Stimulated activated CD4-positive, alpha-beta T cell treated with anti-CD3 and anti-CD28 coated beads, TNF-alpha, amount 100 ng/mL, for 1 hour (primary cell): Measurements from ENCODE around the gene ATAD3B.
"Not testable (repeated sequence)": the region's sequence is repeated elsewhere in the genome, so short reads cannot be mapped to it uniquely, and the experiment has no call there.

Source experiments
- DNase-seq, 3 donors: peaks; one replicate each; pipeline ENCODE4 v3.0.0-alpha.2; 2020; ENCODE audit warnings: low read depth in 3 of 3, low spot score in 1 of 3

The ATAD3B gene

DNA sequence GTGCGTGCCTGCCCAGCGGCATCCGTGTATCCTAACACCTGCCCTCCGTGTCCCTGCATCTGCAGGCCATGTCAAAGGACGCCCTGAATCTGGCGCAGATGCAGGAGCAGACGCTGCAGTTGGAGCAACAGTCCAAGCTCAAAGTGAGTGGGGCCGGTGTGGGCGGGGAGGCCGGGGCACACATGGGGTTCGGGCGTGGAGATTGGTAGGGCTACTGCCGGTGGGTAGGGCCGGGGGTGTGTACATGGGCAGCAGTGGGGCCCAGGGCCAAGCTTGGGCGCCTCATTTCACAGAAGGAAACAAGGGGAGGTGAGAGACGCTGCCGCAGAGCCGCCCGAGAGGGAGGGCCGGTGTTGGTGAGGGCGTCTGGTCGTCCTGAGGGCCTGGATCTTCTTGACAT is 20.9 kb upstream of the ATAD3B start:
- not testable (repeated sequence) for DNase-seq

DNA sequence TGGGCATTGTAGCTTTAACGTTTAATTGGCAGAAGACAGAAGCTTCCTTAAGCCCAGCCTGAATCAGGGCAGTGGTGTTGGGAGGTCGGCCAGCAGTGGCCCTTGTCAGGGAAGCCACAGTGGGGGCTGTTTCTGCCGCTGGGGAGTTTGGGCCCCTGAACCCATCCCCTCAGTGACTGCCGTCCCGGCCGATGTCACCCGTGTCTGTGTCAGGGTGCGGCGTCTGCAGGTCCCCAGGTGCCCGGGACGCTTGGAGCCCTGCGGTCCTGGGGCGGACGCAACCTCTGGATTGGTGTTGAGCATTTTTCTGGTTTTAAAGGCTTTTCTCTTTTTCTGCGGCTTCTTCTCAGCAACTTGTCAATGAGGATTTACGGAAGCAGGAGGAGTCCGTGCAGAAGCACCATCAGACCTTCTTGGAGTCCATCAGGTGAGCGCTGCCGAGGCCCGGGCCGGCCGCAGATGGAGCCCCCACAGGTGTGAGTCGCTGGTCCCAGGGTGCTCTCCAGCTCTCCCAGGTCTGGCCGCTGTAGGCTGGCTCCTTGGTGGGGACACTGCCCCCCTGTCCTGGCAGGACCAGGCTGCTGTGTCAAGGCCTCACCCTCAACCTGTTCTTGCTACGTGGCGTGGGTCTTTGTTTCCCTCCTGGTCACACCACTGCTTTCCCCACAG is 19.7 kb upstream of the ATAD3B start:
- DNase-seq: no peak

DNA sequence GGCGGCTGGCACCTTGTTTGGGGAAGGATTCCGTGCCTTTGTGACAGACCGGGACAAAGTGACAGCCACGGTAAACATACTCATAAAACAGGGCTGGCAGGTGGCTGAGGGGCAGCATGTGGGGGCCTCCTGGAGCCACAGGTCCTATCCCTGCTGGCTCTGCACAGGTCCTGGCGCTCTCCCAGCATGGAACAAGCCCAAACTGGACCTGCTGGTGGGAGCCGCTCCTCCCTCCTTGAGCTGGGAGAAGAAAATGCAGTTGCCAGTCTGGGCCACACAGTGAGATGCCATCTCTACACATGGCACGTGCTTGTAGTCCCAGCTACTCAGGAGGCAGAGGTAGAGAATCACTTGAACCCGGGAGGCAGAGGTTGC is 19.2 kb upstream of the ATAD3B start:
- DNase-seq: not testable (repeated sequence)

DNA sequence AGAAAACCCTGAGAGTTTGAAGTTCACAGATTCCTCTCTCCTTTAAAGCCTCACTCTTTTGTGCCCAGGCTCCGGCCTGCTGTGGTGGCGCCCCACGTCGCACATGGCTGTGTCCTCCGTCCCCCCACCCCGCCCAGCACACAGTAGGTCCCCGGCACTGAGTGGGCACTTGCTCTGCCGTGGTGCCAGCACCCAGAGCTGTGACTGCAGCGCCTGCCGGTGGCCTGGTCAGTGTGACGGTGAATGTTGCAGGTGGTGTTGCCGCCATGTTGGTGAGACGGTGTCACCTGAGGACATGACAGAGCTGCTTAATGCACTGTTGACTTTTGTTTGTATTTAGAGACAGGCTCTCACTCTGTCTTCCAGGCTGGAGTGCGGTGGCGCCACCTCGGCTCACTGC is 18.7 kb upstream of the ATAD3B start:
- no peak for DNase-seq

DNA sequence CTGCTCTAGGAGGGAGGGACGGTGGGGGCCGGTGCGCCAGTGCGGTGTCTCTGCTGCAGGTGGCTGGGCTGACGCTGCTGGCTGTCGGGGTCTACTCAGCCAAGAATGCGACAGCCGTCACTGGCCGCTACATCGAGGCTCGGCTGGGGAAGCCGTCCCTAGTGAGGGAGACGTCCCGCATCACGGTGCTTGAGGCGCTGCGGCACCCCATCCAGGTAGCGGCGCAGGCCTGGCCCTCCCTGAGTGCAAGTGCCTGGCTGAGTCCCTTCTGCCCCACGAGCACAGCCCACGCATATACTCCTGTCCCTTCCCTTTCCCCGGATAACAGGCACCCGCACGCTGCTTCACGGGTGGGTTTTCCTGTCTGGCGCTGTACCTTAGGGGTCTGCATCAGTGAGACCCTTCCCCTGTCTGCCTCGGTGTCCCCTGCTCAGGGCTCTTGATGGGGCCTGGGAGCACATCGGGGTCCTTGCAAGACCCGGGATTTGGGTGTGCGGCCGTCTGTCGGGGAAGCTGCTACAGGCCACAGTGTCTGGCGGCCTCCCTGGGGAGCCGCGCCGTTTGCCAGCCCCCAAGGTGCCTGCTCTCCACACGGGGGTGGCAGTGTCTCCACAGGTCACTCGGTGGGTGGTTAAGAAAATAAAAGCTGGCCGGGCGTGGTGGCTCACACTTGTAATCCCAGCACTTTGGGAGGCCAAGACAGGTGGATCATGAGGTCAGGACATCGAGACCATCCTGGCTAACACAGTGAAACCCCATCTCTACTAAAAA is 17.1 kb upstream of the ATAD3B start:
- not testable (repeated sequence) for DNase-seq

DNA sequence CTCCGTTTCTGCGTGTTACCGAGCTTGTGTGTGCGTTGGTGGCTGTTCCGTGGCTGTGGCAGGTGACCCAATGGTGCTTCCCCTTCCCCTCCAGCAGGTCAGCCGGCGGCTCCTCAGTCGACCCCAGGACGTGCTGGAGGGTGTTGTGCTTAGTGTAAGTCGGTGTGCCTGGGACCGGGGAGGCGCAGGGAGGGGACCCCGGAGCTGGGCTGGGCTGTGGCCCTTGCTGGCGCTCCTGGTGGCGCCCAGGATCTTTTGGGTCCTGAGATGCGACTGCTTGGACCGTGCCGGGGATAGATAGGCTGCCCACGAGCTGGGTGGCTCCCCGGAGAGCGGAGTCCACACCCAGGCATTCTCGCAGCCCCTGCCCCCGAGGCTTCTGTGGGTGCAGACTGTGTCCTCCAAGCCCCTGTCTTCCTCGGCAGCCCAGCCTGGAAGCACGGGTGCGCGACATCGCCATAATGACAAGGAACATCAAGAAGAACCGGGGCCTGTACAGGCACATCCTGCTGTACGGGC is 16.1 kb upstream of the ATAD3B start:
- no peak for DNase-seq

DNA sequence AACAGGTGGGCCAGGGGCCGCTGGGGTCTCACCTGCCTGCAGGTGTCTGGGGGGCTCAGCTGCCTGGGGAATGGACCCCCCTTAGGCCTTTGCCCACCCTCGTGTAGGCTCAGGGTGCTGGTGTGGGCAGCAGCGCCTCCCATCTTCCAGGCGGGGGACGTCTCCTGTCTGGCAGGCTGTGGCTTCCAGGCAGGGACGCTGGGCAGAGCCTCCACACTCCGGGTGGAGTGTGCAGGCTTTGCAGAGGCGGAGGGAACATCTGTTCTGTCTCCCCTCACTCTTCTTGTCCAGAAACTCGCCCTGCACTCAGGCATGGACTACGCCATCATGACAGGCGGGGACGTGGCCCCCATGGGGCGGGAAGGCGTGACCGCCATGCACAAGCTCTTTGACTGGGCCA is 15.6 kb upstream of the ATAD3B start:
- not testable (repeated sequence) for DNase-seq

DNA sequence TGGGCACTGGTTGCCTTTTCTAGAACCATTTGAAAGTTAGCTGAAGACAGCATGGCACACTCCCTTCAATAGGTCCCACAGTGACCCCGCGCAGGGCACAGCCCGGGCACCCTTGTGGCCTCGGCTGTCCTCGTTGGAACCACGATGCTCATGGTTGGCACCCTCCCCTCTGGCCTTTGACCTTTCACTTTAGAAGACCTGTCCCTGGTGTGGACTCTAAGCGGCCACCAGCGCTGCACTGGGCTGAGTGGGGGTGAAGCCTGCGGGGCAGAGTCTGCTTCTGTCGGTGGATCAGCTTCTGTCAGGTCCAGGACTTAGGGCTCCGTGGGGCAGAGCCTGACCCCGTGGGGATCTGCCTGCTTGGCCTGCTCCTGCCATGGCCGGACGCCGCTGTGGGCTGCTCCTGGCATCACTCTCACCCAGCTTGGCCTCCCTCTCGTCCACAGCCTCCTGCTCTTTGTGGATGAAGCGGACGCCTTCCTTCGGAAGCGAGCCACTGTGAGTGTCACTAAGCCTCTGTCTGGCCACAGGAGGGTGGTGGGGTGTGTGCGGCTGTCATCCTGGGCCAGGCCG is 14.8 kb upstream of the ATAD3B start:
- not testable (repeated sequence) for DNase-seq

DNA sequence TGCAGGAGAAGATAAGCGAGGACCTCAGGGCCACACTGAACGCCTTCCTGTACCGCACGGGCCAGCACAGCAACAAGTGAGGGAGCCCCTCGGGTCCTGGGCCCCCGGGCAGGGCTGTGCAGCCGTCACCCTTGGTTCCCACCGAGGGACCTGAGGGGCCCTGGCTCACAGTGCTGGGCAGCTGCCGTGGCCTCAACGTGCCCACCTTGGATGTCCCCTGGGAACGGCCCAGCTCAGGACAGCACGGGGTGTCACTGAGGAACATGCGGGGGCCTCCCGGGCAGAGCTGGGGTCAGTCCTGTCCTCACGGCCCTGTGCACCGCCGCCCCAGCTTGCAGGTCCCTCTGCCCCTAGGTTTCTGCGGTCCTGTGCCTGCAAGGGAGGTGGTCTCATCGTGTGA is 12.4 kb upstream of the ATAD3B start:
- DNase-seq: not testable (repeated sequence)

DNA sequence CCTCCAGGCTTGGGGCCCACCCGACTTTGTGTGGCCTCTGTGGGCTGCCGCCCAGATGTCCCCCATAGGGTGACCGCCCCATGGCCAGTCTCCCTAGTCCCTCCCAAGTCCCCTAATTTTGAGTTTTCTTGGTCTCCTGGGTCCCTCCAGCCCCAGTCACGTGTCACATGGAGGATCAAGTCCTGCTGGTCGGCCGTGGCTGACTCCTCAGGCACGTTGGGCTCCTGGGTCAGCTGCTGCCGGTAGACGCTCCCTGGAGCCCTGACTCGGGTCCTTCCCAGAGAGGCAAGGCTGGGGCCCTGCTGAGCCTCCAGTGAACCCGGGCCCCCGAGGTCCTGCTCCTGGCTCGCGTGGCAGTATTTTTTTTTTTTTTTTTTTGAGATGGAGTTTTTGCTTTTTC is 11.9 kb upstream of the ATAD3B start:
- DNase-seq: not testable (repeated sequence)

DNA sequence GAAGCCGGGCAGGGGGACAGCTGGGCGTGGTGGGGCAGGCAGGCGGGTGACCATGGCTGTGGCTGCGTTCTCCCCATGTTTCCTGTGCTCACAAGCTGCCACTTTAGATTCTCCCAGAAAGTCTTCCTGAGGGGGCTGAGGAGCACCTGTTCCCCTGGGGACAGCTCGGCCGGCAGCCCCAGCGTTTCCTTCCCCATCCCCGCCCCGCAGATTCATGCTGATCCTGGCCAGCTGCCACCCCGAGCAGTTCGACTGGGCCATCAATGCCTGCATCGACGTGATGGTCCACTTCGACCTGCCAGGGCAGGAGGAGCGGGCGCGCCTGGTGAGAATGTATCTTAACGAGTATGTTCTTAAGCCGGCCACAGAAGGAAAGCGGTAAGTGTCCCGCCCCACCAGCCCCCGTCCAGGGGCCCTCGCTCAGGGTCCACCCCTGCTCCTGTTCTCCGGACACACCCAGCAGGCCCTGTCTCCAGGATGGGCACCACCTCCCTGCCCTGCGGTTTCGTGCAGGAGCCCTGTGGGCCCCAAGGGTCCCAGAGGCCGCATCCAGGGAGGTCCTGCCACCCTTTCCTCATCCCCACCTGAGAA is 10.9 kb upstream of the ATAD3B start:
- DNase-seq: no peak

DNA sequence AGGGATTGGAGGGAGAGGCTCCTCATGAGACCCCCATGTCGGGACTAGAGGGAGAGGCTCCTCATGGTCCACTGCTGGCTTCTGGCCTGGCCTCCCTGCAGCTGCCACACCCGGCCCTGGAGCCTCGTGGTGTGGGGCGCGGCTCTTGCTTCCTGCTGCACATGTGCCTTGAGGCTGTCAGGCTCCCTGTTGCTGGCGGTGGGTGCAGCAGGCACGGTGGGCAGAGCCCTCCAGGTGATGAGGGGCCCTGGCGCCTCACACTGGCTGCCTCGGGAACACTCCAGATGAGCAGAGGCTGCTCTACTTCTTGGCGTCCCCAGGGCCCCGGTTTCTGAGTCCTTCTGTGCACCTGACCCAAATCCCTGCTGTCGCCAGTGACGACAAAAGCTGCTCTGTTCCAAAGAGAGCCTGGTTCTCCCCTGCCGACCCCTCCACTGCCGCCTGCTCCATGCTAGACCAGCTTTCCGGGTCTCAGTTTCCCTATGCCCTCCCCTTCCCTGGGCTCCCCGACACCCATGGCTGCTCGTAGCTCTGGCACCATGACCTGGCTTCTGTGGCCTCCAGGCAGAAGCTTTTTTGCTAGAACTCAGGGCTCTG is 9.7 kb upstream of the ATAD3B start:
- DNase-seq: no peak

DNA sequence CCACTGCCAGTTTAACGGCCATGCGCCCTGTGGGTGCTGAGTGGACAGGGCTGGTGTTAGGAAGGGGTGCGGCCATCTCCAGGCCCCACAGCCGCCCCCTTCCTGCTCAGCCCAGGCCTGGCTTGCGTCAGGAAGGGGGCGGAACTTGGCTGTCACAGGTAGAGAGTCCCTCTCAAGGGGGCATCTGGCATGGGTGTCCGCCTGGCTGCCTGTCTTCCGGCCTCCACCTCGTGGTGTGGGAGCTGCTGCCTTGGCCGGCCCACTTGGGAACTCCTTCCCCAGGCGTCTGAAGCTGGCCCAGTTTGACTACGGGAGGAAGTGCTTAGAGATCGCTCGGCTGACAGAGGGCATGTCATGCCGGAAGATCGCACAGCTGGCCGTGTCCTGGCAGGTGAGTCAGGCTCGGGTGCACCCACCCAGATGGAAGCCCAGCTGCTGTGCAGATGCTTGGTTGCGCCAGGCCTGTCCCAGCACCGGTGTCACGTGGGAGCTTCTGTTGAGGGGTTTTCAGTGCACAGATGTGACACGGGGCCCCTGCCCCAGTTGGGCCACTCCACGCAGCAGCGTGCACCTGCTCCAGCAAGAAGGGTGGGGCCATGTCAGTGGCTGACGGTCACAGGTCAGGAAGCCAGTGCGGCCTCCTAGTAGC is 9.1 kb upstream of the ATAD3B start:
- DNase-seq: no peak

DNA sequence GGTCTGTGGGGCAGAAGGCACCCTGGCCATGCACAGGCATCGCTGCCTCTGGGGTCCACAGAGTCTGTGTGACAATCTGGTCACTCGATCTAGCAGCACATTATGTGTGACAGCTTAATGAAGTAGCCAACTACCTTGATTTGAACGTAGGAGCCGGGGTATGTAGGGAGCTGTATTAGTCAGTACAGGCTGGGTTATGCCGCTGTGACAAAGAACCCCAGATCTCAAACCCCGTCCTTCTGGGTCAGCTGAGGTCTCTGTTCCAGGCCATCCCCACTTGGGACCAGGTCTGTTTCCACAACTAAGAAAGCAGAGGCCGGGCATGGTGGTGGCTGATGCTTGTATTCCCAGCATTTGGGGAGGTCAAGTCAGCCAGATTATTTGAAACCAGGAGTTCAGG is 8.3 kb upstream of the ATAD3B start:
- DNase-seq: no peak

DNA sequence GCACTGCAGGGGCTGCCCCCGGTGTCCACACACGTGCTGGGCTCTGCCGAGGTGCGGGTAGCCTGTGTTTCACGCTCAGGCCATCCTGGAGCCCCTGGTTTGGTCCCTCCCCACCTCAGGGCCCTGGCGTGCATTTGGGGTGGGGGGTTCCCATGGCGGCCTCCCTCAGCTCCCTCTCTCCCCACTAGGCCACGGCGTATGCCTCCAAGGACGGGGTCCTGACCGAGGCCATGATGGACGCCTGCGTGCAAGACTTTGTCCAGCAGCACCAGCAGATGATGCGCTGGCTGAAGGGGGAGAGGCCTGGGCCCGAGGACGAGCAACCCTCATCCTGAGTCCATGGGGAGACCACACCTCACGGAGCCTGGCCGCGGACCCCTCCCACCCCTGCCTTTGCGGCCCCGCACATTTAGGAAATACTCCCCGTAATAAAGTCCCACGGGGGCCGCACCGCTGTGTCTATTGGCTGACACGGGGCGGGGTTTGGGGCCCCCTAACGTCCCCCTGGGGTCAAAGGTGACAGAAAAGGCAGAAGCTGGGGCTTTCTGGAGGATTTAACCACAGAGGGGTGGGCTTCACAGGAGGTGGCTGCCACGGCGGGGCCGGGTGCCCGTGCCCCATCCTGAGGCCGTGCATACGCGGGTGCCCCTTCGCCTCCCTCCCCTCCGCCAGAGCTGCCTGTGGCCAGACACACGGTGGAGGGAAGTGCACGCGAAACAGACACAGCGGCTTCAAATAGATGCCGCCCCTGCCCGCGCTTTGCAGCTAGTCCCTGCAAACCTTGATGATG is 3.2 kb upstream of the ATAD3B start:
- DNase-seq: not testable (repeated sequence)

DNA sequence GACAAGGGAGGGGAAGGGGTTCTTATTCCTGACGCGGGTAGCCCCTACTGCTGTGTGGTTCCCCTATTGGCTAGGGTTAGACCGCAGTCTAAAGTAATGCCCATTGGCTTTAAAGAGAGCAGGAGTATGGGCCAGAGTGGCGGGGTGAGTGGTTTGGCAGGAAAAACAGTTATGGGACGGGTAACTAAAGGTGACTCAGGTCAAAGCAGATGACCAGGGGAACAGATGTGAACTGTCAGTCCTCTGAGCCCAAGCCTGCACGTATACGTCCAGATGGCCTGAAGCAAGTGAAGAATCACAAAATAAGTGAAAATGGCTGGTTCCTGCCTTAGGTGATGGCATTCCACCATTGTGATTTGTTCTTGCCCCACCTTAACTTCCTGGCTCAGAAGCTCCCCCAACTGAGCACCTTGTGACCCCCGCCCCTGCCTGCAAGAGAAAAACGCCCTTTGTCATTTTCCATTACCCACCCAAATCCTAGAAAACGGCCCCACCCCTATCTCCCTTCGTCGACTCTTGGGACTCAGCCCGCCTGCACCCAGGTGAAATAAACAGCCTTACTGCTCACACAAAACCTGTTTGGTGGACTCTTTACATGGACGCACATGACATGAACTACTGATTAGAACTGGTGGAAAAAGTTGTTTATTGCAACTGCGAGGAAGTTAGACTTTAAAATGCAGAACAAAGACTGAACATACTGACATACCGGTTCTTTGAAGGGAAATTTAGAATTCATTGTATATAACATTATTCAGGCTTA is 758 bp upstream of the ATAD3B start:
- DNase-seq: no peak

DNA sequence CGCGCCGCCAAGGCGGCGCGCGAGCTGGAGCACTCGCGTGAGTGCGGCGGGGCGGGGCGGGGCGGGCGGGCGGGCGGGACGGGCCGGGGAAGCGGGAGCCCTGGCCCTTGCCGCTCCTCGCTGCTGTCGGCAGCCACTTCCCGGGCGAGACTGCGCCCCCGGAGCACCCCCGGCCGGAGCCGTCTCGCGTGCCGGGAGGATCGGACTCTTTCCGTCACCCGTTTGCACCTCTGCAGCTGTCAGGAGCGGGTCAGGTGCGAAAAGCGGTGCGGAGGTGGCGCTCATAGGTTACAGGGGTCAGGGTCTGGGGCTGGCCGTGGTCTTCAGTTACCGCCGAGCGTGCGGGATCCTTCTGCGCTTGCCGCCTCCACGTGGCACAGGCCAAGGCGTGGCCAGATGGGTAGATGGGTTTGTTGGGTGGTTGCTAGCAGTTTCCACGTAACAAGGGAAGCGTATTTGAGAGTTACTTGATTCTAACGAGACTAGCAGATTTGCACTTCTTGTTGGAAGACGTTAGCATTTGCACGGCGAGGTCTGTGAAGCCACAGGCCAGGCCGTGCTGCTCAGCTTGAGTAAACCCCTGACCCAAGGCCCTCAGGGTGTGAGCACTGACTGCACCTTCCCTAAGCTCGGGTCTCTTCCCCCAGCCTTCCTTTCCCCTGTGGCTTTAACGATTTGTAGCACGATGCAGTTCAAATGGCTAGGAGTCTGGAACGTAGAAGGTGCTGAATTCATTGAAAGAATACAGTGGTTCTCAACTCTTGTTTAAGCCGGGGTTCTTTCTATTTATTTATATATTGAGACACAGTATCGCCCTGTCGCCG is 700 bp downstream of the ATAD3B start:
- not testable (repeated sequence) for DNase-seq

DNA sequence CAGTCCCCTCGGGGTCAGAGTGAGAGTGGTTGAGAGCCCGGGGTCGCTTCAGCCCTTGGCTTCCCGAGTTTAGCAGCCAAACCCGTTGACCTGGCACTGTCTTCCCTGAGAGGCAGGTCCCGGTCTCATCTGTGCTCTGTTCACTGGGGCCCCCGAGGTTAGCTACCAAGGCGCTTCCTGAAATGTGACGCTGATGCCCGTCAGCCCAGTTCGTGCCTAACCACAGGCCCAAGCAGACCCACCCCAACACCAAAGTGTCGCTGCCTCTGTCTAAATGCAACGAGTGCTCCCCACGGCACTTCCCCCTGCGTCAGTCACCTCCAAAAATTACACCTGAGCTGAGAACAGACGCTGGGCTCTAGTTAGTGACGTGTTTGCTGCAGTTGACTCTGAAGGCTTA is 4.4 kb downstream of the ATAD3B start:
- not testable (repeated sequence) for DNase-seq

DNA sequence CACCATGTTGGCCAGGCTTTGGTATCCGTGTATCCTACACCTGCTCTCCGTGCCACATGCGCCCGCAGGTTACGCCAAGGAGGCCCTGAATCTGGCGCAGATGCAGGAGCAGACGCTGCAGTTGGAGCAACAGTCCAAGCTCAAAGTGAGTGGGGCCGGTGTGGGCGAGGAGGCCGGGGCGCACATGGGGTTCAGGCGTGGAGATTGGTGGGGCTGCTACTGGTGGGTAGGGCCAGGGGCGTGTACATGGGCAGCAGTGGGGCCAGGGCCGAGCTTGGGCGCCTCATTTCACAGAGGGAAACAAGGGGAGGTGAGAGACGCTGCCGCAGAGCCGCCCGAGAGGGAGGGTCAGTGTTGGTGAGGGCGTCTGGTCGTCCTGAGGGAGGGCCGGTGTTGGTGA is 5.6 kb downstream of the ATAD3B start:
- no peak for DNase-seq
